BJ (cell line): ENCODE data around the gene CBX2. TPM values are rescaled to one million over a fixed set of nuclear protein-coding genes. Genes with fewer than 3 reads are reported as not detected.

Experiments
- CTCF ChIA-PET: fragments of 350-600 bp; formaldehyde crosslinking; extraction: SDS; loops from one replicate; lab custom pipeline; 2021; ENCODE audit warnings: antibody characterized with exemption, inconsistent platforms; lab: Yijun Ruan, JAX
- POLR2A ChIA-PET: fragments of 300-600 bp; sonication (Branson Sonifier 250); formaldehyde crosslinking; extraction: SDS; loops from one replicate; lab custom pipeline; 2021; ENCODE audit warnings: antibody characterized with exemption; lab: Charles Lee
- DNase-seq: peaks from one replicate; pipeline ENCODE4 v3.0.0-alpha.2; 2011; ENCODE audit warnings: low read depth
- H3K27me3 ChIP-seq: 2 replicates; pipeline ENCODE4 v1.6.0; 2011; ENCODE audit warnings: low read length; ENCODE audit not compliant: control insufficient read depth, insufficient read depth
- H3K36me3 ChIP-seq: 2 replicates; pipeline ENCODE4 v1.5.1; 2011; ENCODE audit warnings: low read length; ENCODE audit not compliant: control insufficient read depth, insufficient read depth
- H3K4me3 ChIP-seq: 2 replicates; pipeline ENCODE4 v1.5.1; 2011; ENCODE audit warnings: low read depth, mild to moderate bottlenecking, control low read depth, low read length
- CTCF ChIP-seq: IDR thresholded peaks from 2 replicates; pipeline ENCODE4 v1.5.1; 2011; ENCODE audit warnings: low read depth, mild to moderate bottlenecking, control low read depth, inconsistent platforms, low read length, moderate library complexity; ENCODE audit not compliant: insufficient read depth
- polyA plus RNA-seq: library from polyadenylated mRNA; depleted of rRNA; stranded (reverse); fragments of >200 nt; gene quantifications from 2 replicates; pipeline ENCODE4 v1.2.3, GENCODE V29; 2011

CBX2 gene
- polyA plus RNA-seq, 1 experiment, result 1.5 TPM

- no peak overlapping the region for H3K4me3 ChIP-seq
- POLR2A ChIA-PET, result interaction anchor here (0.6 kb wide), 1 partner anchor 38 kb away, joined by 4 read pairs; no protein-coding TSS in a partner anchor
- CTCF ChIA-PET, result interaction anchor here (1.2 kb wide), 1 partner anchor 38 kb away, joined by 3 read pairs; no protein-coding TSS in a partner anchor
Observed at GRCh38 chr17:79803421-79803996, 25.6 kb downstream of the CBX2 start.

GRCh38 chr17:79803997-79804855 lies 26.3 kb downstream of the CBX2 start:
- TF ChIP-seq CTCF, result no peak
- ChIA-PET CTCF (interaction anchor here (1.2 kb wide), 2 partner anchors 31 to 37 kb away, joined by 3 to 4 read pairs; no protein-coding TSS in a partner anchor), POLR2A (interaction anchor here (0.6 kb wide), 1 partner anchor 38 kb away, joined by 4 read pairs; no protein-coding TSS in a partner anchor)

More at GRCh38 chr17:79803421-79803996, 25.6 kb downstream of the CBX2 start:
- no peak for DNase-seq
- no peak for TF ChIP-seq CTCF
- Histone ChIP-seq H3K36me3 (no peaks in the 10 kb centered on the region), H3K27me3 (peaks cover 90% of the 10 kb centered on the region)

GRCh38 chr17:79804856-79805696 lies 27.1 kb downstream of the CBX2 start:
- Histone ChIP-seq H3K4me3 (no peak overlapping the region), H3K27me3 (peaks cover 87% of the 10 kb centered on the region), H3K36me3 (no peaks in the 10 kb centered on the region)
- CTCF ChIA-PET, result interaction anchor here (1.2 kb wide), 2 partner anchors 30 to 36 kb away, joined by 3 to 4 read pairs; no protein-coding TSS in a partner anchor
- TF ChIP-seq CTCF, result no peak
- POLR2A ChIA-PET, result no interaction called here
- no peak for DNase-seq

More at GRCh38 chr17:79803997-79804855, 26.3 kb downstream of the CBX2 start:
- H3K27me3 ChIP-seq, result peaks cover 92% of the 10 kb centered on the region
- no peak for DNase-seq
- H3K4me3 ChIP-seq, result no peak overlapping the region
- no peaks in the 10 kb centered on the region for H3K36me3 ChIP-seq

- DNase-seq, result no peak
- CTCF ChIA-PET, result interaction anchor here (1.1 kb wide), 1 partner anchor 34 kb away, joined by 3 read pairs; no protein-coding TSS in a partner anchor
- H3K27me3 ChIP-seq, result peaks cover 83% of the 10 kb centered on the region
- POLR2A ChIA-PET, result no interaction called here
- H3K36me3 ChIP-seq, result no peaks in the 10 kb centered on the region
- H3K4me3 ChIP-seq, result no peak overlapping the region
- TF ChIP-seq CTCF, result no peak
Observed at GRCh38 chr17:79806446-79806760, 28.5 kb downstream of the CBX2 start.
